ENCODE data around the gene GPR17.

GPR17 gene

GRCh38 chr2:127676906-127677305 is 31.0 kb downstream of the GPR17 start:
- Histone ChIP-seq H3K9me3 (ENCODE audit: control insufficient read depth, insufficient read depth, low read length) (no peaks in the 10 kb centered on the region), H3K79me2 (ENCODE audit: control insufficient read depth, low read length) (no peaks in the 10 kb centered on the region), H3F3A (ENCODE audit: control insufficient read depth, insufficient read depth) (no peaks in the 10 kb centered on the region), H4K20me1 (ENCODE audit: control insufficient read depth, insufficient read depth, low read depth, low read length) (no peaks in the 10 kb centered on the region), H3K9me2 (replicated peaks; ENCODE audit: control insufficient read depth, low read length) (no peaks in the 10 kb centered on the region), H3K4me2 (ENCODE audit: low read length) (no peak overlapping the region), H3K4me1 (ENCODE audit: control insufficient read depth, low read length) (peaks cover 2% of the 10 kb centered on the region; the same call in 1 of the 2 replicates), H3K27ac (ENCODE audit: low read depth, low read length) (no peak overlapping the region), H3K4me3 (ENCODE audit: low read length) (no peak overlapping the region), H3K36me3 (ENCODE audit: control insufficient read depth, low read length) (no peaks in the 10 kb centered on the region), H3K27me3 (ENCODE audit: control insufficient read depth, low read length) (peaks cover 70% of the 10 kb centered on the region)
- TF ChIP-seq CTCF (IDR thresholded peaks at IDR 0.05; ENCODE audit: low read depth, low read length, poor library complexity, severe bottlenecking) (no peak), EZH2phosphoT487 (IDR thresholded peaks at IDR 0.05; ENCODE audit: borderline replicate concordance, low read length) (no peak)

GRCh38 chr2:127678531-127678930 is 32.6 kb downstream of the GPR17 start:
- H3K4me3 ChIP-seq (ENCODE audit: low read length) = no peak overlapping the region
- TF ChIP-seq EZH2phosphoT487 (IDR thresholded peaks at IDR 0.05; ENCODE audit: borderline replicate concordance, low read length) (no peak), CTCF (IDR thresholded peaks at IDR 0.05; ENCODE audit: low read depth, low read length, poor library complexity, severe bottlenecking) (no peak)
- no peaks in the 10 kb centered on the region for H3K79me2 ChIP-seq (ENCODE audit: control insufficient read depth, low read length)
- H3K27me3 ChIP-seq (ENCODE audit: control insufficient read depth, low read length) = peaks cover 66% of the 10 kb centered on the region
- no peaks in the 10 kb centered on the region for H3K9me3 ChIP-seq (ENCODE audit: control insufficient read depth, insufficient read depth, low read length)
- H3K4me2 ChIP-seq (ENCODE audit: low read length) = no peak overlapping the region
- H3F3A ChIP-seq (ENCODE audit: control insufficient read depth, insufficient read depth) = no peaks in the 10 kb centered on the region
- H3K27ac ChIP-seq (ENCODE audit: low read depth, low read length) = no peak overlapping the region
- no peaks in the 10 kb centered on the region for H3K36me3 ChIP-seq (ENCODE audit: control insufficient read depth, low read length)
- no peaks in the 10 kb centered on the region for H4K20me1 ChIP-seq (ENCODE audit: control insufficient read depth, insufficient read depth, low read depth, low read length)
- peaks cover 2% of the 10 kb centered on the region; the same call in 1 of the 2 replicates for H3K4me1 ChIP-seq (ENCODE audit: control insufficient read depth, low read length)
- no peaks in the 10 kb centered on the region for H3K9me2 ChIP-seq (replicated peaks; ENCODE audit: control insufficient read depth, low read length)

- TF ChIP-seq EZH2phosphoT487 (IDR thresholded peaks at IDR 0.05; ENCODE audit: borderline replicate concordance, low read length) (no peak), CTCF (IDR thresholded peaks at IDR 0.05; ENCODE audit: low read depth, low read length, poor library complexity, severe bottlenecking) (no peak)
- no peak overlapping the region for H3K4me3 ChIP-seq (ENCODE audit: low read length)
- H3K9me2 ChIP-seq (replicated peaks; ENCODE audit: control insufficient read depth, low read length) = no peaks in the 10 kb centered on the region
- no peaks in the 10 kb centered on the region for H3K9me3 ChIP-seq (ENCODE audit: control insufficient read depth, insufficient read depth, low read length)
- peaks cover 61% of the 10 kb centered on the region for H3K27me3 ChIP-seq (ENCODE audit: control insufficient read depth, low read length)
- H3K27ac ChIP-seq (ENCODE audit: low read depth, low read length) = no peak overlapping the region
- H3K36me3 ChIP-seq (ENCODE audit: control insufficient read depth, low read length) = no peaks in the 10 kb centered on the region
- H4K20me1 ChIP-seq (ENCODE audit: control insufficient read depth, insufficient read depth, low read depth, low read length) = no peaks in the 10 kb centered on the region
- H3F3A ChIP-seq (ENCODE audit: control insufficient read depth, insufficient read depth) = no peaks in the 10 kb centered on the region
- no peak overlapping the region for H3K4me2 ChIP-seq (ENCODE audit: low read length)
- peaks cover 2% of the 10 kb centered on the region; the same call in 1 of the 2 replicates for H3K4me1 ChIP-seq (ENCODE audit: control insufficient read depth, low read length)
- H3K79me2 ChIP-seq (ENCODE audit: control insufficient read depth, low read length) = no peaks in the 10 kb centered on the region
These were observed 33.0 kb downstream of the GPR17 start for GRCh38 chr2:127678991-127679390.

Data from DOHH2 (cell line).